NCI-H2227 treated with DMSO at 0.1 percent for 48 hours (cell line): ENCODE measurements around the gene TXNL4A.
"Not testable (repeated sequence)": the region's sequence is repeated elsewhere in the genome, so short reads cannot be mapped to it uniquely, and the experiment has no call there.

Source experiments
- DNase-seq: peaks from one replicate; lab custom pipeline; 2025; lab: John Stamatoyannopoulos, UW

TXNL4A gene, protein sequence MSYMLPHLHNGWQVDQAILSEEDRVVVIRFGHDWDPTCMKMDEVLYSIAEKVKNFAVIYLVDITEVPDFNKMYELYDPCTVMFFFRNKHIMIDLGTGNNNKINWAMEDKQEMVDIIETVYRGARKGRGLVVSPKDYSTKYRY

DNA sequence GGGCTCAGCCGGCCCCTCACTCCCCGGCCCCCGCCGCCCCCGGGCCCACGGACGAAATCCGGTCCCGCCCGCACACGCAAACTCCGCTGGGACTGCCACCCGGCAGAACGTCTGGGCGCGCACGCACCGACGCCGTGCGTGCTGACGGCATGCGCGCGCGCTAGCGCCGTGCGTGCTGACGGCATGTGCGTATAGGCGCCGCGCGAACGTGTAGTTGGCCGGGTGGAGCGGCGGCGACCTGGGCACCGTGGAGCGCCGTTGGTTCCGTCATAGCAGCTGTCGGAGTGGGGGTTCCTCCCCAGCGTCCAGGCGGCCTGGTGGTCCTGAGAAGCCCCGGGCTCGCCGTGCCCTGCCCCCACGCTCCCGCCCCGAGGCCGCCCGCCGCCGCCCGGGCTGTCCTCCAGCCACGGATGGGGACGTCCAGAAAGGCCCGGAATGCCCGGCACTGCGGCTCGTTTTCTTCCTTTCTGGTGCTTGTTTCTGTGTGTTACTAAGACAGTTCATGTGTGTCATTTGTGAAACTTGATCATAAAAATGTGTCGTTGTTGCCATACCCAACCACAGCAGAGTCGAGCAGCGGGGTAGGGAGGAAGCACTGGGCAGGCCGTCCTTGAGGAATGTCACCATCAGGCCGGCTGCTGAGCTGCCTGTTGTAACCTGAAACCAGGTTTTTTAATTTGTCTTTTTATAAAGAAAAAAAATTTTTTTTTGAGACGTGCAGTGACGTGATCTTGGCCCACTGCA is at the start of gene TXNL4A:
TSS of gene TXNL4A (minus strand) at position 113 of the 744 bp plus-strand sequence. CDS start 171 bp downstream, outside the sequence.
- peak; percentile 82 for DNase-seq

DNA sequence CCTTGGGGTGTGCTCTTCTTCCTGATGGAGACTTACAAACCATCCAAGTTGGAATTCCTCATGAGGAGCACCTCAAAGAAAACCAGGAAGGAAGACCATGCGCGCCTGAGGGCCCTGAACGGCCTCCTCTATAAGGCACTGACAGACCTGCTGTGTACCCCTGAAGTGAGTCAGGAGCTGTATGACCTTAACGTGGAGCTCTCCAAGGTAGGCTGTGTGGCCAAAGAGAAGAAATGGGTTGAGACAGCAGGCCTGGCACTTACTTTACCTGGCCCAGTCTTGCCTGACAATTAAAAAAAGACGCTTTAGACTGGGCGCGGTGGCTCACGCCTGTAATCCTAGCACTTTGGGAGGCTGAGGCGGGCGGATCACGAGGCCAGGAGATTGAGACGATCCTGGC is 48.9 kb upstream of the TXNL4A start:
- DNase-seq, result no peak

GRCh38 chr18:80035997-80036396 is 47.6 kb upstream of the TXNL4A start:
- DNase-seq, result no peak

GRCh38 chr18:80034852-80035406 is 46.6 kb upstream of the TXNL4A start:
- no peak for DNase-seq

GRCh38 chr18:80034068-80034851 is 45.9 kb upstream of the TXNL4A start, which contains the start of gene RBFA:
Gene RBFA, plus strand, starts transcription at chr18:80034434. Its CDS starts 62 bp downstream, at chr18:80034496.
- DNase-seq, result peak; percentile 98

DNA sequence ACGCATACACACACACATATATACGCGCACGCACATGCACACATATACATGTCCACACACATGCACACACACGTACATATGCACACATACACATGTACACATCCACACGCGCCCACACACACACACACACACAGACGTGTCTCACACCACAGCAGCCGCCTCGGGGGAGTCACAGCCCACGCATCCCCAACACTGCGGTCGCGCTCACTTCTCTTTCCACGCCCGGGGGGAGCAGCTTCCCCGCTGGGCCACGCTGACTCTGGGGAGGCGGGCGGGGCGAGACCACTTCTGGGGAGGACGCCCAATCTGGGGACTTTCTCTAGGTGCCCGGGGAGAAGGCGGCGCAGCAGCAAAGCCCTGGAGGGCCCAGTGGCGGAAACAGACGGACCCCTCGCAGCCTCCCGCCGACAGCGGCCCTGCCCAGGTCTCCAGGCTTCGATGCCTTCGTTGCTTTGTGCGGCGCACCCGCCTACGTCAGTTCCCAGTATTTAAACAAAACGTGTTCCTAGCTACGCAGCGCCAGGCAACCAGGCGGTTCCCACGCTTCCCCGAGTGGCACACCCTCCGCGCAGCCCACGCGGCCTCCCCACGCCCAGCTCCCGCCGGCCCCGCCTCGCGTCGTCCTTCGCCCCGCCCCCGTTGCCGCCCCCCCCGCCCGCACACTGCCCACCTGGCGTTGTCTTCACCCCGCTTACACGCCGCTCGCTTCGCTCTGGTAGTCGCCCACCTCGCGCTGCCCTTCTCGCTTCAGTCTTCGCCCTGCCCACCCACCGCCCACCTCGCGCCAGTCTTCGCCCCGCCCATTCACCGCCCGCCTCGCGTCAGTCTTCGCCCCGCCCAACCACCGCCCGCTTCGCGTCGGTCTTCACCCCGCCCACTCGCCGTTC is 45.1 kb upstream of the TXNL4A start:
- peak; percentile 4 for DNase-seq

DNA sequence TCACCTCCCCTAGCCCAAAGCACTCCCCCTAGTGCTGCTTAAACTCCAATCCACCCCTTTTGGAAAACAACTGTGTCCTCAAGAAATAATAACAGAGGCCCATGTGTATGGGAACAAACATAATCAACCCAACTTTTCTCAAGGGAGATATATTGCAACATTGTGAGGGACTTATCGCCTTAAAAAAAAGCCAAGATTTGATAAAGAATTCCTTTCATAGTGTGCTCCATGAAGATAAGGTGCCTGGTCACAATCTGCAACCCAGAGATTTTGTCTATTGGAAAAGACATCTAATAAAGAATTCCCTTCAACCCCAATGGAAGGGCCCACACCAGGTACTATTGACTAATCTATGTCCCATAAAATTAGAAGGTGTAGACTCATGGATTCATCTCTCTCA is 41.3 kb upstream of the TXNL4A start:
- no peak for DNase-seq

- not testable (repeated sequence) for DNase-seq
Observed at GRCh38 chr18:80027719-80028118, 39.4 kb upstream of the TXNL4A start.

GRCh38 chr18:80026363-80026762 is 38.0 kb upstream of the TXNL4A start:
- no peak for DNase-seq

GRCh38 chr18:80023173-80023572 is 34.8 kb upstream of the TXNL4A start:
- DNase-seq, result no peak

- no peak for DNase-seq
Observed at GRCh38 chr18:80022613-80023012, 34.2 kb upstream of the TXNL4A start.

DNA sequence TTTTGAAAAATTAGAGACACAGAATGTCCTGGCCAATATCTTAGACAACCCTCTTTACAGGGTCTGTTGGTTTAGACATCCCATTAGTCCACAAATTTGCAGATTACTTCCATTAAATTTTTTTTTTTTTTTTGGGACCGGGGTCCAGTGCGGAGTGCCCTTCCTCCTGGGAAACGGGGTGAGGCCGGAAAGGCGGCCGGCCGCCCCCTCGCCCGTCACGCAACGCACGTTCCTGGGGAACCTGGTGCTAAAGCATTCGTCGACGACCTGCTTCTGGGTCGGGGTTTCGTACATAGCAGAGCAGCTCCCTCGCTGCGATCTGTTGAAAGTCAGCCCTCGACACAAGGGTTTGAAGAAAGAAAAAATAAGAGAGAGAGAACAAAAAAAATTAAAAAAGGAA is 24.4 kb upstream of the TXNL4A start:
- DNase-seq, result no peak

GRCh38 chr18:80011496-80012137 is 23.3 kb upstream of the TXNL4A start:
- DNase-seq, result not testable (repeated sequence)

DNA sequence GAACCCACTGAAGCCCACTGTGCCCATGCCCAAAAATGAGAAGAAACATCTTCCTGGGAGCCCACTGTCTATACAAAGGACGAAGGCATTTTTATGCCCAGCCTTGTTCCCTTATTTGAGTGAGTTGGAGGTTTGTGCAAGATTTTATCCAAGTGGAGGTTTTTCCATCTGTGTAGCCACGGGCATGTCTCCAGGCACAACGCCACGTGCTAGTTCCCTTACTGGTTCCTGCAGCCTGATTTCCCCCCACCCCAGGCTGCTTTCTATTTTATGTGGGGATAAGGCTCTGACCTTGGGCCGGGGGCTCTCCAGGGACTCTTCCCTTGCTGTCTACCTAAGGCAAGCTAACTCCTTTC is 22.2 kb upstream of the TXNL4A start:
- no peak for DNase-seq

- DNase-seq, result no peak
Observed at GRCh38 chr18:80009661-80010550, 21.5 kb upstream of the TXNL4A start.

DNA sequence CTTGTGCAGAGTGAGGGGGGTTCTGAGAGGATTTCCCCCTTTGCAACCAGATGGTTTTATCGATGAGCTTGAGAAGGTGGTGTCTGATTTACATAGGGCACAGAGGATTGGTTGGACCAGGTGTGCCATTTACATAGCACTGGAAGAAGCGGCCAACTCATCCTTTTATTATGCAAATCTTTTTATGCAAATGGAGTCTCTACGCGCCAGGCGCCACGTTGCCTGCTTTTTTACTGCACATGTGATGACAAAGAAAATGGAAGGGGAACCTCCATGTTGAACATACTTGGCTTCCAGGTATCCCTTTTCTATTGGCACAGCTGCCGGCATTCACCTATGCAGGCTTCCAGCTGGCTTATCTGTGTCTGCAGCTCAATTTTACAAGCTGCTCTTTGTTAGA is 18.4 kb upstream of the TXNL4A start:
- DNase-seq, result no peak

GRCh38 chr18:80004600-80005342 is 16.4 kb upstream of the TXNL4A start:
- DNase-seq, result no peak

GRCh38 chr18:80002468-80002867 is 14.1 kb upstream of the TXNL4A start:
- DNase-seq, result no peak

DNA sequence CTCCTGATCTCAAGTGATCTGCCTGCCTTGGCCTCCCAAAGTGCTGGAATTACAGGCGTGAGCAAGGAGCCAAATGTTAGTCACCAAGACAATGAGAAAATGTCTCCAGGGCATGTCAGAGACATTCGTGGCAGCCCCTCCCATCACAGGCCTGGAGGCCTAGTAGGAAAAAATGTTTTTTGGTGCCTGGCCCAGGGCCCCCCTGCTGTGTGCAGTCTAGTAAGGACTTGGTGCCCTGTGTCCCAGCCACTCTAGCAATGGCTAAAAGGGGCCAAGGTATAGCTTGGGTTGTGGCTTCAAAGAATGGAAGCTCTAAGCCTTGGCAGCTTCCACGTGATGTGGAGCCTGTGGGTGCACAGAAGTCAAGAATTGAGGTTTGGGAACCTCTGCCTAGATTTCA is 12.5 kb upstream of the TXNL4A start:
- DNase-seq, result no peak
